ENCODE data around the gene TMCC2. TPM values are rescaled to one million over a fixed set of nuclear protein-coding genes. Genes with fewer than 3 reads are reported as not detected.

TMCC2 gene
- total and polyA plus RNA-seq, 2 of the 8 experiments (the other 6 are each of a cell fraction or from before 2014, with no cell fraction given) = 6.7 to 6.8 TPM

DNA sequence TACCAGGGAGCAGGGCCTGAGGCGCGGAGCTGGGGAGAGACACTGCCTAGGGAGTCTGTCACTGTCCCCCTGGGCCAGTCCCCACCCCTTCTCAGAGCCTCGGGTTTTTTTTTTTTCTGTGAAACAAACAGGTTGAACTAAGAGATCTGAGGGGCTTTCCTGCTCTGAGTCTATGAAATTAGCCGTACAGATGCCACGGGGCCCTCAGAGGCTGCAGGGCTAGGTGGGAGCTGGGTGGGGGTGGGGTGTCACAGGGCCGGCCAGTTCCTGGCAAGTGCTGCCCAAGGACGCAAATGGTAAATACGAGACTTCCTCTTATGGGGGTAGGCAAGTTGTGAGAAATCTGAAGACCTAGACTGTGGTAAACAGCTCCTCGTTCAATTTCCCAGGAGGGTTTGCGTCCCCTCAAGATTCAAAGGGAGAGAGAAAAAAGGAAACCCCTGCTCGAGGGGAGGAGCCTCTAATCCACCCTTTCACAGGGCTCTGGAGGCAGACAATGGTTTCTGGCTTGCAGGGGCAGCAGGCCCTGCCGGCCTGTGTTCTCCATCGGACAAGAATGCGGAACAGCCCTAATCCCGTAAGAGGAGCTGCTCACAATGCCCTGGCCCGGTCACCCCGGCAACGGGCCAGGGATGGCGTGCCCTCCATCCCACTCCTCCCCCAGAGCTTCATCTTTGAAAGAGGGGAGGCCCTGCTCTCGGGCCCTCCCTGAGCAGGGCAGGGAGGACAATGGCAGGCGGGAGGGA lies 86.0 kb downstream of the TMCC2 start:
- peak overlapping the region; percentile 10; the same call in 1 of the 2 replicates for H2BK15ac ChIP-seq (ENCODE audit: low read length)
- H3K14ac ChIP-seq (ENCODE audit: insufficient read length) = no peak overlapping the region
- H4K8ac ChIP-seq (ENCODE audit: extremely low read depth, insufficient read depth, low read length) = peak overlapping the region; percentile 93; the same call in 1 of the 2 replicates
- WGBS, 2 experiments (ENCODE audit: extremely low coverage in 1 of 2, insufficient coverage in 1 of 2, insufficient read length in 1 of 2, insufficient replicate concordance in 2 of 2, low coverage in 1 of 2, low lambda C conversion rate in 2 of 2, missing lambda C conversion rate in 1 of 2) = 14% methylated on average over 20 of the region's 21 CpGs; no CpG with 5 or more reads in 1 of the 2 experiments
- no peaks in the 10 kb centered on the region for H3K9me3 ChIP-seq (ENCODE audit: insufficient read depth in 2 of 2, low read depth in 1 of 2, low read length in 1 of 2)
- H3K79me1 ChIP-seq (ENCODE audit: low read depth, low read length) = peaks cover 45% of the 10 kb centered on the region
- no peak overlapping the region for H2AFZ ChIP-seq (ENCODE audit: low read length)
- H4K5ac ChIP-seq (ENCODE audit: insufficient read length, low read depth, low read length) = peak overlapping the region; percentile 96
- DNase-seq (ENCODE audit: low read depth in 1 of 2, low spot score in 2 of 2) = peak; percentile 79 to 88
- no peak overlapping the region for H3K23ac ChIP-seq (ENCODE audit: insufficient read length)
- peak; percentile 75 for FAIRE-seq
- H3K36me3 ChIP-seq (ENCODE audit: control insufficient read depth in 2 of 4, insufficient read depth in 4 of 4, low read length in 3 of 4) = peaks cover 16 to 33% (median 30%) of the 10 kb centered on the region in 4 experiments
- peak overlapping the region; percentile 88 for H2BK120ac ChIP-seq (replicated peaks; ENCODE audit: low read depth, low read length)
- H3K56ac ChIP-seq (replicated peaks; ENCODE audit: insufficient read length, low read depth, low read length) = peak overlapping the region; percentile 74
- ChIA-PET POLR2A (ENCODE audit: partially characterized antibody) (interaction anchor here (0.6 to 7.5 kb wide), 18 partner anchors 9 to 384 kb away, joined by 3 to 124 read pairs (median 4); partner anchors contain the start of genes NUAK2 and TMCC2), CTCF (ENCODE audit: partially characterized antibody) (interaction anchor here (0.6 to 67.1 kb wide), 10 partner anchors 12 to 1176 kb away, joined by 3 to 2424 read pairs (median 6); no protein-coding TSS in a partner anchor)
- H3K4me3 ChIP-seq (ENCODE audit: extremely low read depth in 1 of 4, insufficient read depth in 2 of 4, low read depth in 3 of 4, low read length in 4 of 4) = peak overlapping the region in 3 of 4 experiments; percentile 6 to 46 (median 21); a peak in 5 of 8 replicates
- peak overlapping the region; percentile 93 for H3K4ac ChIP-seq (replicated peaks; ENCODE audit: insufficient read length, low read depth, low read length)
- H2AK5ac ChIP-seq (ENCODE audit: low read depth, low read length) = peak overlapping the region; percentile 24; the same call in 1 of the 2 replicates
- peak overlapping the region; percentile 94 for H2BK5ac ChIP-seq (ENCODE audit: low read depth, low read length)
- peak overlapping the region; percentile 86 for H3K18ac ChIP-seq (ENCODE audit: extremely low read depth, low read length)
- peaks cover 9 to 30% of the 10 kb centered on the region in 2 experiments for H4K20me1 ChIP-seq (replicated peaks in 1 of 2; ENCODE audit: control insufficient read depth in 1 of 2, insufficient read depth in 2 of 2, low read length in 2 of 2)
- peaks cover 36 to 85% of the 10 kb centered on the region in 2 experiments for H3K79me2 ChIP-seq (ENCODE audit: control insufficient read depth in 1 of 2, insufficient read depth in 2 of 2, low read length in 2 of 2)
- H3K4me1 ChIP-seq (replicated peaks in 1 of 4; ENCODE audit: control insufficient read depth in 3 of 4, insufficient read depth in 4 of 4, low read length in 3 of 4) = peaks cover 29 to 53% (median 42%) of the 10 kb centered on the region in 4 experiments
- H2BK12ac ChIP-seq (ENCODE audit: low read depth, low read length) = peak overlapping the region; percentile 63
- H2BK20ac ChIP-seq (ENCODE audit: low read length) = 0 out of 2 replicates have a peak overlapping the region, but pooled peaks have one; percentile 40
- H4K91ac ChIP-seq (replicated peaks; ENCODE audit: insufficient read length, low read length) = peak overlapping the region; percentile 96
- H3K23me2 ChIP-seq (ENCODE audit: low read depth, low read length) = no peaks in the 10 kb centered on the region; the same call in 1 of the 2 replicates
- peak overlapping the region in 3 of 4 experiments; percentile 56 to 65 (median 64); a peak in 6 of 7 replicates for H3K9ac ChIP-seq (replicated peaks in 1 of 4; ENCODE audit: extremely low read depth in 1 of 4, low read depth in 3 of 4, low read length in 3 of 4)
- peak overlapping the region; percentile 91 for H3K27ac ChIP-seq (ENCODE audit: low read depth, low read length)
- H3K4me2 ChIP-seq (ENCODE audit: insufficient read depth in 1 of 2, low read depth in 2 of 2, low read length in 2 of 2) = peak overlapping the region; percentile 66 to 81
- H3K27me3 ChIP-seq (replicated peaks in 1 of 4; ENCODE audit: control insufficient read depth in 3 of 4, extremely low read depth in 1 of 4, insufficient read depth in 3 of 4, low read length in 3 of 4) = no peaks in the 10 kb centered on the region
- 0 out of 3 replicates have a peak, but pooled peaks of 1 of the 2 experiments have one; percentile 51 for TF ChIP-seq EP300 (IDR thresholded peaks at IDR 0.05; ENCODE audit: borderline replicate concordance in 1 of 2, low read depth in 2 of 2, low read length in 2 of 2)
- peak; percentile 66 for TF ChIP-seq POLR2AphosphoS5 (IDR thresholded peaks at IDR 0.05; ENCODE audit: low read depth, low read length)

Data from H1 (cell line).